Activated gamma-delta T cell (primary cell): ENCODE results near the gene AMOTL1.

Experiments
- DNase-seq: peaks from one replicate; lab custom pipeline; 2025; lab: John Stamatoyannopoulos, UW

AMOTL1 gene

DNA sequence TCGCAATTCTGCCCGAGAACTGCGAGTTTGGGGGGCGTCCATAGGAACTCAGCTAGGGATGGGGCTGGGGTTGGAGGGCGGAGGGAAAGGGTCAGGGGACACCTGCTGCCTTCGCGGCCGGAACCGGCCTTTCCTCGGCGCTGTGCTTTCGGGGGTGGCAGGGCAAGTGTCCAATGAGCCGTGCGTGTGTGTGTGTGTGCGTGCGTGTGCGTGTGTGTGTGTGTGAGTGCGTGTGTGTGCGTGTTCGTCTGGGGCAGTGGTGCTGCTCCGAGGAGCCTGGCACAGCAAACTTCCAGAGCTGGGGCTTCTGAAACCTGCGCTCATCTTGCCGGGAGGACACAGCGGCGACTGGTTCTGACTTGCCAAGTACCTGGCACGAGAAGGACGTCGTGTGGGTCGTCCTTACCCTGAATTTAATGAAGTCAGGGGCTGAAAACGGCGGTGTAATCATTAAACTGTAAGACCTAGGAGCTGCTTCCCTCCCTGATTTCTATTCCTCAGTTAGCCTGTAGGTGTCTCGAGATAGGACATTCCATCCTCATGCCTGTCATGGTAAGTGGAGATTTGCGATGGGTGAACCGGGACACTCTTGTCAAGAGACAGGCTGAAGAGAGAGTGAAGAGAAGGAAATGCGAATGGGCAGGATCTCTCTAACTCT is 27.0 kb upstream of the AMOTL1 start:
- DNase-seq, result no peak

DNA sequence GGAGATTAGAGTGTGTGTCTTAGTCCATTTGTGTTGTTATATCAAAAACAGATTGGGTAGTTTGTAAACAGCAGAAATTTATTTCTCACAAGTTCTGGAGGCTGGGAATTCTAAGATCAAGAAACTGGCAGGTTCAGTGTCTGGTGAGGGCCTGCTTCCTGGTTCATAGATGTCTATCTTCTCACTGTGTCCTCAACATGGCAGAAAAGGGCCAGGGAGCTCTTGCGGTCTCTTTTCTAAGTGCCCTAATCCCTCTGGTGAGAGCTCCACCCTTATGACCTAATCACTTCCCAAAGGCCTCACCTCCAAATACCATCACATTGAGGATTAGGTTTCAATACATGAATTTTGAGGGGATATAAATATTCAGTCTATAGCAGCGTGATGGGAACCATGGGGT is 25.5 kb upstream of the AMOTL1 start:
- DNase-seq, result no peak

- no peak for DNase-seq
These were observed 21.4 kb upstream of the AMOTL1 start for GRCh38 chr11:94746721-94747120.

DNA sequence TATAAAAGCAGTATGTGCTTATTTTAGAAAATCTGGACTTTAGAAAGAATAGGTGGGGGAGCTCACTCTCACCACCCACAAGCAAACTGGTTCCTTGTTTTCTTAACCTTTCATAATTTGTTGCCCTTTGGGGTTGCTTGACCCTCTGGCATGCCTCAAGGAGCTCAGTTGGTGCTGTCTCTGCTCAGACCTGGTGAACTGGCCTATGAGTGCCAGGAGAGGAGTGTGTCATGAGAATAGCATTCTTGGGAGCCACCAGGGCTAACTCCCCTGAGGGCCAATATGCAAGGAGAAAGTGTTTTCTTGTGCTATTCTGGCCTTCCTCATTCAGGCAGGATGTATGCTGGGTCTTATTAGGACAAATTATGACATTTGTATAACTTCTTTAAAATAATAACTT is 21.0 kb upstream of the AMOTL1 start:
- DNase-seq, result no peak

GRCh38 chr11:94747601-94748041 is 20.5 kb upstream of the AMOTL1 start:
- DNase-seq, result no peak

DNA sequence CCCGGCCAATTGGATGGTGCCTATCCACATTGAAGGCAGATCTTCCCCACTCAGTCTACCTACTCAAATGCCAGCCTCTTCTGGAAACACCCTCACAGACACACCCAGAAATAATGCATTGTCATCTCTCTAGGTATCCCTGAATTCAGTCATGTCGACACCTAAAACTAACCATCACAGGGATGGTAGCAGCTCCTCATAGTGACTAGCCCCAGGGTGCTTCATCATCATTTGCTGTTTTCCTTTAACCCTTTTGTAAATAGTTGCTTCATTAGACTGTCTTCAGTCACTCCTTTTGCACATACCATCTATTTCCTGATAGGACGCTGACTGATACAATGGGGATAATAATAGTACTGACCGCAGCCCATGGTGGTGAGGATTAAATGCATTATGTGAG is 18.8 kb upstream of the AMOTL1 start:
- no peak for DNase-seq

DNA sequence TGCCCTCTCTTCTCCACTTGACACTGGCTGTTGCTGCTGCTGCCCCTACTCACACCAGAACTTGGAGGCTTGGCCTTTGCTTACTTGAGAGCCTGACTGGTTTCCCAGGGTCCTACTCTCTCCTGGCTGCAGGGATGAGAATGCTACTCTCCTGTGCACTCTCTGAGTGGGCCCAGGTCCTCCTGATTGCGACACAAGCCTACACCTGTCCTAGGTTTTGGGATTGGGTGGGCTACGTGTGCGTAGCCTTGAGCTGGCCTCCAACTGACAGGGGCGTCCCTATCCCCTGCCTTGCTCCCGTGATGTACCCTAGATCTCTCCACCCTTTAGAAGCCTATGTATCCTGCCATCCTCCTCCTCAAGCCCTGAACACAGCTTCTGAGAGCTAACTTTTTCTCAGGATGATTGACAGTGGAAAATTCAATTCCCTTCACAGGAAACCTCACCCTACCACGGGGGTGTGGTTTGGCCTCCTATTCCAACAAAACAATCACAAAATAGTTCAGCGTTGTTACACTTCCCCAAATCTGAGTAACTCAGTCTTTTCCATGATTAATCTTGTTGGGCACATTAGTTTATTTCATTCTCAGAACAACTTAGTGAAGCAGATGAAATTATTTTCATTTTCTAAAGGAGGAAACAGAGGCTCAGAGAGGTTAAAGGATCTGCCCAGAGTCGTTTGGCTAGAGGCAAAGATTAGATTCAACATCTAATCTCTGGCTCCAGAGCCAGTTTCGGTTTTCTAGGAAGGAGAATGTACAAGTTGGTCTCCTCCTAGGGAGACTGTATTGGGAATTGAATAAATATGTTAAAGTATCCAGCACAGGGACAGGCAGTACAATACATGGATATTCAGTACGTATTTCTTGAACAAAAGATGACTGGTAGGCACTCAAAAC is 17.6 kb upstream of the AMOTL1 start:
- no peak for DNase-seq

- no peak for DNase-seq
These were observed 16.9 kb upstream of the AMOTL1 start for GRCh38 chr11:94751218-94751609.

GRCh38 chr11:94751786-94752185 is 16.4 kb upstream of the AMOTL1 start:
- no peak for DNase-seq

DNA sequence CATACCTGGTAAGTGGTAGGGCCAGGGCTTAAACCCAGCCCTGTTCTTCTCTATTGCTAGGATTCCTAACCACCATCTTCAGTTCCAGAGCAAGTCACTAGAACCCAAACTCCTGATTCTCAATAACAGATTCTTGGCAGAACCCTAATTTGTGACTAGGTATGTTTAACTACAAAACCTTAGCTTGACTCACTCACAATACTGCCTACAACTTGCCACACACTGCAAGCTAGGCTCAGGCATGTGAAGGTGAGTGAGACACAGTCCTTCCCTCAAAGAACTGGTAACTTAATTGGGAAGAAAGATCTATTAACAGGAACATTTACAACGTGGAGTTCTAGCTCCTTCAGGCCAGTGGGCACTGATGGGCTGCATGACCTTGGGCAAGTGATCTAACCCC is 14.5 kb upstream of the AMOTL1 start:
- no peak for DNase-seq

- no peak for DNase-seq
These were observed 13.8 kb upstream of the AMOTL1 start for GRCh38 chr11:94754335-94754734.

DNA sequence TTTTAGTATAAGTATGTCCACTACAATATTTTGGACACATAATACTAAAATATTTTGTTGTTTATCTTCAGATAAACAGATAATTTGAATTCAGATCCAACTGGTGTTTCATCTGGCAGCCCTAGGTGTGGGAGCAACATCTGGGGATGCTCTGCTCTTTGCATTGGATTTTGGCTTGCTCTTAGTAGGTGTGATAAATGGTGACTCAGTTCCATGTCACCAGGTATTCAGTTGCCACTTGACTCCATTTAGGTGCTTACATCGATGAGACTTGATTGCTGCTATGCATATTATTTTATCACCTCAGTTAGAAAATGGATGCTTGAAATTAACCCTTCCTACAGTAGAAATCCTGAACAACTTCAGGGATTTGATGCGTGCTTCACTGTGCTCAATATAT is 13.3 kb upstream of the AMOTL1 start:
- DNase-seq, result no peak

DNA sequence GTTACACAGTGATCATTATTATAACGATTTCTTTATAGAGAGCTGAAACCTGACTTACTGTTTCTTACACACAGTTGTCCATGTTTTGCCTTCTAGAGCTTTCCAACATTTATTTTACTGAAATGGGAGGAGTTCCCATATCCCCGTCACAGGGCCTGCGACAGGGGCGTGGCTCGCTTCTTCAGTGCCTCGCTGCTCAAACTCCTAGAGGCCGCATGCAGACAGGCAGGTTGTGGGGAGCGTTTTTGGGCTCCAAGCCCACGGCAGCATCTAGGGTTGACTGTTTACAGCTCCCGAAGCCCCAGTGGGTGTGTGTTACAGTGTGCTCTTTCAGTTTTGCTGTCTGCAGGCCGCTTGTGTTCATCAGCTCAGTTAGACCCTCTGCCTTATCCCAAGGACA is 12.7 kb upstream of the AMOTL1 start:
- no peak for DNase-seq

DNA sequence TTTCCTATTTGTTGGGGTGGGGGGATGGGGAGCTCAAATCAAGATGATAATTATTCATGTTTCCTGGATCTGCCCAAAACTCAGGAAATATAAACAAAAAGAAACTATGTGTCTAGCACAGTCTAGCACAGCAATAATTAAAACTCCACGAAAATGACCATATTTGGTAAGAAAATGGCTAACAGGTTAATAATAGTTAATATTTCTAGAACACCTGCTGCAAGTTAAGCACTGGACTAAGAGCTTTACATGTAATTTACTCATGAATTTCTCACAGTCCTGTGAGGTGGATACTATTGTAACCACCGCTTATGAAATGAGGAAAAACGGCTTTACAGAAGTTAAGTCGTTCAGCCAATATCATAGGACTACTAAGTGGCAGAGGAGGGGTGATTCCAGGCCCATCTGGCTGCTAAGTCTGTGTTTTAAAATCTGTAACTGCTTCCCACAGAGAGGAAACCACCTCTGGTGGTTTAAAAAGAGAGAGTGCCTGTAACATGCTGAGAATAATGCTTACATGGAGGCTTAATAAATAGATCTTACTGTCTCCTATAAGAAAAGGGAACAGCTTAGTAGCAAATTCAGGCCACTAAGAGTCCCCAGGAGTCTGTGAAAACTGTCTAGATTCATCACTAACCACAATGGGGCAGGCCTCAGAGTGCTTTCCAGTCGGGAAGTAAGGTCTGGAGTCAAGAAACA is 11.0 kb upstream of the AMOTL1 start:
- DNase-seq, result no peak

DNA sequence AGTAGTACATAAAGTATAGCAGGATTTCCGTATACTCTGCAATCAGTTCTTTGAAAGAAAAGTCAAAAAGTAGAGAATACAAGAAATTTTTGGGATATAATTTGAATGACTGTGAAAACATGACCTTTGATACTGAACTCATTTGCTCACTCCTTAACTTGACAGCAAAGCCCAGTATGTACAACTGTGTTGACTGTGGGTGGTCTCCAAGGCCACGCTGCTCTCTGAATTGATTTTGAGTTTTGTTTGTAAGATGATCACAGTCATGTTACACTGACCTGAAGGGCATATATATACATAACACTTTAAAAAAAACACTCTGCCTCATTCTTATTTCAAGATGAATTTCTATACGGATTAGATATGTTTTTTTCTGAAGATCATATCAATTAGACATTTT is 9.5 kb upstream of the AMOTL1 start:
- no peak for DNase-seq

DNA sequence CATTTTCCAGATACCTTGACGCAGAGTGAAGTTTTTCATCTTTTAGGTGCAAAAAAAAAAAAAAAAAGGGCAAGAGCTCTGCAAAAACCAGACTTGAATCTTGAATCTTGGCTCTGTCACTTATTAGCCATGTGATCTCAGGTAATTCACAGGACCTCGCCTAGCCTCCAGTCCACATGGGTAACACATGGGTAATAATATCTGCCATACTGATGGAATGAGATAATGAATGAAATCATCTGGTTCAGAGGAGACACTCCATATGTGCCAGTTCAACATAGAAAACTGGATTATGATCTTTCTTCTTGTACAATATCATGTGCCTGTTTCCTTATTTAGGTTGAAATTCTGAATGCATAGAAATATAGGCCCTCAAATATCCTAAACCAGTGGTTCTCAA is 8.6 kb upstream of the AMOTL1 start:
- no peak for DNase-seq

- DNase-seq, result no peak
These were observed 7.9 kb upstream of the AMOTL1 start for GRCh38 chr11:94760296-94760695.

DNA sequence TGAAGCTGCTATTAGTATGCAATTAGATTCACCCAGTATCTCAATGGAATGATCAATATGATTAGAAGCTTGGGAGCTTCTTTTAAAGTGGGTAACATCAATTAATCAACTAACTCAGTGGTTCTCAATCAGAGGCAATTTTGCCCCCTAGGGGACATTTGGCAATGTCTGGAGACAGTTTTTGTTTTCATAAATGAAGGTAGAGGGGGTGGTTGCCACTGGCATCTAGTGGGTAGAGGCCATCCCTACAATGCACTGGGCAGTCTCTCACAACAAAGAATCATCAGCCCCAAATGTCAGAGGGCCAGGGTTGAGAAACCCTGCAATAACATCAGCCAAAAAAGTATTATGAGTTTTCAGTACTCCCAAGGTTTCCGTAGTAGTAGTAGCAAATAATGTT is 5.9 kb upstream of the AMOTL1 start:
- no peak for DNase-seq

DNA sequence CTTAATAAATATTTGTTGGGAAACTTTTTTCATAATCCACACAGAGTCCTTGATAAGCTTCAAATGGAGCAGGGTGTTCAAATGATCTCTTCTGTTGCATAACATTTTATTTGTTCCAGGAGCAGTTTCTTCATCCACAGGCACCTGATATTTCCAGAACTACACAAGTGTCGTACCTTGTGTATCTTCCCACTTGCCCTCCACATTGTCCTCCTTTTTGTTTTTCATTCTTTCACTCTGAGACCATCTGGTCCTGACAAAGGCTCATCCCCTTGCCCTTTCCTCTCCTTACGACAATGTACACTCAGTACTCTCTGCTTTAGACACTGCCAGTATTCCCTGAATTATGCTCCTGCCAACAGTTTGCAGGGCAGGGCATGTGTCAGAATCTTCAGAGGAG is 5.2 kb upstream of the AMOTL1 start:
- DNase-seq, result no peak

- DNase-seq, result no peak
These were observed 1.4 kb upstream of the AMOTL1 start for GRCh38 chr11:94766713-94767206.

- no peak for DNase-seq
These were observed 865 bp upstream of the AMOTL1 start for GRCh38 chr11:94767291-94767690.
